Measurements from ENCODE around the gene ACOXL.
"Not testable (repeated sequence)": the region's sequence is repeated elsewhere in the genome, so short reads cannot be mapped to it uniquely, and the experiment has no call there.

ACOXL gene

GRCh38 chr2:110691612-110692258 is 40.6 kb upstream of the ACOXL start:
- TF ChIP-seq CTCF (IDR thresholded peaks at IDR 0.05; ENCODE audit: insufficient read depth, low read length, poor library complexity, severe bottlenecking) = no peak
- H3K36me3 ChIP-seq (ENCODE audit: control insufficient read depth, insufficient read depth, low read length) = no peaks in the 10 kb centered on the region
- H3K27me3 ChIP-seq (replicated peaks; ENCODE audit: control insufficient read depth, insufficient read depth, low read length) = no peaks in the 10 kb centered on the region
- no peak overlapping the region for H3K4me3 ChIP-seq (replicated peaks; ENCODE audit: low read depth, low read length)
- DNase-seq (ENCODE audit: extremely low read depth, insufficient read length) = no peak

GRCh38 chr2:110695146-110695898 is 37.1 kb upstream of the ACOXL start:
- not testable (repeated sequence) for H3K27me3 ChIP-seq (replicated peaks; ENCODE audit: control insufficient read depth, insufficient read depth, low read length); H3K36me3 ChIP-seq (ENCODE audit: control insufficient read depth, insufficient read depth, low read length); H3K4me3 ChIP-seq (replicated peaks; ENCODE audit: low read depth, low read length); DNase-seq (ENCODE audit: extremely low read depth, insufficient read length)

DNA sequence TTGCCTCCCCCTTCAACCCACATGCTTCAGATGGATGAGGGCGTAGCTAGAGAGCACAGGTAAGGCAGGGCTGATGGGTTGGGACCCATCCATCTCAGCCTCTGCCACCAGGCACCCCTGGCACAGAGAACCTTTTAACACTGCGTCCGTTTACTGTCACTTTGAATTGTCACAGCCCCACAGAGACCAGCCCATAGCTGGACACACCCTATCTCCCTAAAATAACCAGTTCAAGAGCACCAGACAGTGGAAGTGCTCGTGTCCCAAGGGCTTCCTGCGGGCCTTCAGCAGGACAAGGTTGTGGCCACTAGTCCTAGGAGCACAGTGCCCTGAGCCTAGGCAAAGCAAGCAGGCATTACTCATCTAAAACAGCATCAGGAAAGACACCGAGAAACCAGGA is 34.1 kb upstream of the ACOXL start:
- H3K27me3 ChIP-seq (replicated peaks; ENCODE audit: control insufficient read depth, insufficient read depth, low read length); H3K36me3 ChIP-seq (ENCODE audit: control insufficient read depth, insufficient read depth, low read length); DNase-seq (ENCODE audit: extremely low read depth, insufficient read length); H3K4me3 ChIP-seq (replicated peaks; ENCODE audit: low read depth, low read length): not testable (repeated sequence)

DNA sequence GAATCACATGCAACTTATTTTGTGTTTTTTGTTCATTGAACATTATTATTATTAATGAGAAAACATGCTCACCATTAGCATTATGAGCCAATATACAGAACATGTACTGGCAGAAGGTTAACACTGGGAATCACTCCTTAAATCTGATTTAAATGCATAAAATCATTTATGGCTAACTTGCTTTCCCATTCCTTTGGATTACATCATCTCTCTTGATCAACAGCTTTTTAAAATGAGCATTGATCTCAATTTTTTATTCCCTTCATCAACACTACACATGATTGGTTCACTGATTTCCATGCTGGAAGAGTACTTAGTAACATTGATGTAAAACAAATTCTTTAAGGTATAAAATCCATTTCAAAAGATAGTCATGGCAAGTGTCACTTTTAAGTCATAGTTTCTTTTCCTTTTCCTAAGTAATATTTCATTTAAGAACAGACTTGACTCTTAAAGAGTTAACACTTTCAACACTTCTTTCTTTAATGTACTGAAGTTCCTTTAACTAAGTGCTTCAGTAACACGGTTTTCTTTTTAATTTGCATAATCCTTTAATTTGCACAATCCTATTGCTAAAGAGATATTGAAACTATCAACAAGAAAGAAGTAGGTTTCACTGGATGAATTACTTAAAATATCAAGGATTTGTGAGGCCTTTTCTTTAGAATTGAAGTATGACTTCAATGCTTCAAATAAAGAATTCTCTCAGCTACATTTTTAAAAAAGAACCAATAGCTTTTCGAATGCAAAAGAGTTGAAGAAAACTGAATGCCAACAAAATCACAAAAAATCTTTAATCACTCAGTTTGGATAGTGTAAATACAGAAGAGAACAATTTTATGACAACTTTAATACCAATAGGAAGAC is 29.6 kb upstream of the ACOXL start:
- H3K4me3 ChIP-seq (replicated peaks; ENCODE audit: low read depth, low read length) = no peak overlapping the region
- no peaks in the 10 kb centered on the region for H3K27me3 ChIP-seq (replicated peaks; ENCODE audit: control insufficient read depth, insufficient read depth, low read length)
- TF ChIP-seq CTCF (IDR thresholded peaks at IDR 0.05; ENCODE audit: insufficient read depth, low read length, poor library complexity, severe bottlenecking) = no peak
- no peak for DNase-seq (ENCODE audit: extremely low read depth, insufficient read length)
- no peaks in the 10 kb centered on the region for H3K36me3 ChIP-seq (ENCODE audit: control insufficient read depth, insufficient read depth, low read length)

- no peak for TF ChIP-seq CTCF (IDR thresholded peaks at IDR 0.05; ENCODE audit: insufficient read depth, low read length, poor library complexity, severe bottlenecking)
- Histone ChIP-seq H3K4me3 (replicated peaks; ENCODE audit: low read depth, low read length) (no peak overlapping the region), H3K36me3 (ENCODE audit: control insufficient read depth, insufficient read depth, low read length) (no peaks in the 10 kb centered on the region), H3K27me3 (replicated peaks; ENCODE audit: control insufficient read depth, insufficient read depth, low read length) (no peaks in the 10 kb centered on the region)
- no peak for DNase-seq (ENCODE audit: extremely low read depth, insufficient read length)
Measured at GRCh38 chr2:110707386-110707965, 24.9 kb upstream of the ACOXL start.

DNA sequence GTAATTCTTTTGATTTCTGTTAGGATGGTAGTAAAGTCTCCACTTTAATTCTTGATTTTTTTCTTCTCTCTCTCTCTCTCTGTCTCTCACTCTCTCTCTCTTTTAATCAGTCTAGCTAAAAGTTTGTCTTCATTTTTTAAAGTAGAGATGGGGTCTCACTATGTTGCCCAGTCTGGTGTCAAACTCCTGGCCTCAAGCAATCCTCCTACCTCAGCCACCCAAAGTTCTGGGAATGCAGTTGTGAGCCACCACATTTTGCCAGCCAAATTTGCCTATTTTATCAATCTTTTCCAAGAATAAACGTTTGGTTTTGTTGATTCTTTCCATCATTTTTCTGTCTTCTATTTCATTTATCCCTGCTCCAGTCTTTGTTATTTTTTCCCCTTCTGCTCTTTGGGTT is 23.9 kb upstream of the ACOXL start:
- DNase-seq (ENCODE audit: extremely low read depth, insufficient read length) = no peak
- TF ChIP-seq CTCF (IDR thresholded peaks at IDR 0.05; ENCODE audit: insufficient read depth, low read length, poor library complexity, severe bottlenecking) = no peak
- H3K4me3 ChIP-seq (replicated peaks; ENCODE audit: low read depth, low read length) = no peak overlapping the region
- H3K27me3 ChIP-seq (replicated peaks; ENCODE audit: control insufficient read depth, insufficient read depth, low read length) = no peaks in the 10 kb centered on the region
- H3K36me3 ChIP-seq (ENCODE audit: control insufficient read depth, insufficient read depth, low read length) = no peaks in the 10 kb centered on the region

Measured in GM06990 (cell line).